IPS-NIHi7 (cell line): ENCODE results near the gene IGLL1.
"Not testable (repeated sequence)": the region's sequence is repeated elsewhere in the genome, so short reads cannot be mapped to it uniquely, and the experiment has no call there.

Source experiments
- DNase-seq: peaks from one replicate; pipeline ENCODE4 v3.0.0; 2012; ENCODE audit warnings: mixed read lengths; ENCODE audit errors: extremely low spot score

The IGLL1 gene

DNA sequence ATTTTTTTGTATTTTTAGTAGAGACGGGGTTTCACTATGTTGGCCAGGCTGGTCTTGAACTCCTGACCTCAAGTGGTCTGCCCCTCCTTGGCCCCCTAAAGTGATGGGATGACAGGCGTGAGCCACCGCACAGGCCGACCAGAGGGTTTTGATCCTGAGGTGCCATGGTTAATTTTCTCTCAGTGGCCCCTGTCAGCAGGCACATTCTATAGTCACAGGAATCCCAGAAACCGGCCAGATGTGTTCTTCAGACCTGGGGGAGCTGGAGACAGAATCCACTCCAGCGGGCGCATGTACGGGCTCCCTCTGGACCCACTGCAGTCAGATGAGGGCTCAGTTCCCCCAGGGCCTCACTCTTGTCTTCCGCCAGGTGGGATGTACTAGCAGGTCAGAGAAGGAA lies 17.0 kb downstream of the IGLL1 start:
- DNase-seq, result no peak

GRCh38 chr22:23562186-23562585 lies 17.9 kb downstream of the IGLL1 start:
- DNase-seq, result no peak

- not testable (repeated sequence) for DNase-seq
Observed at GRCh38 chr22:23561025-23561510, 19.0 kb downstream of the IGLL1 start.

DNA sequence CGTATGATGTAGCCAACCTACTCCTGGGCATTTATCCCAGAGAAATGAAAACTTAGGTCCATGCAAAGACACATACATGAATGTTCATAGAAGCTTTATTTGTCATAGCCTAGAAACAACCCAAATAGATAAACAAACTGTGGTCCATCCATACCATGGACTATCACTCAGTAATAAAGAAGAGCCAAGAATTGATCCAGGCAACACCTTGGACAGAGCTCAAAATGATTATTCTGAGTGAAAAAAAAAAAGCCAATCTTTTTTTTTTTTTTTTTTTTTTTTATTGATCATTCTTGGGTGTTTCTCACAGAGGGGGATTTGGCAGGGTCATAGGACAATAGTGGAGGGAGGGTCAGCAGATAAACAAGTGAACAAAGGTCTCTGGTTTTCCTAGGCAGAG lies 19.9 kb downstream of the IGLL1 start:
- DNase-seq, result not testable (repeated sequence)

GRCh38 chr22:23557467-23557866 lies 22.6 kb downstream of the IGLL1 start:
- no peak for DNase-seq

- no peak for DNase-seq
Observed at GRCh38 chr22:23557036-23557435, 23.1 kb downstream of the IGLL1 start.

DNA sequence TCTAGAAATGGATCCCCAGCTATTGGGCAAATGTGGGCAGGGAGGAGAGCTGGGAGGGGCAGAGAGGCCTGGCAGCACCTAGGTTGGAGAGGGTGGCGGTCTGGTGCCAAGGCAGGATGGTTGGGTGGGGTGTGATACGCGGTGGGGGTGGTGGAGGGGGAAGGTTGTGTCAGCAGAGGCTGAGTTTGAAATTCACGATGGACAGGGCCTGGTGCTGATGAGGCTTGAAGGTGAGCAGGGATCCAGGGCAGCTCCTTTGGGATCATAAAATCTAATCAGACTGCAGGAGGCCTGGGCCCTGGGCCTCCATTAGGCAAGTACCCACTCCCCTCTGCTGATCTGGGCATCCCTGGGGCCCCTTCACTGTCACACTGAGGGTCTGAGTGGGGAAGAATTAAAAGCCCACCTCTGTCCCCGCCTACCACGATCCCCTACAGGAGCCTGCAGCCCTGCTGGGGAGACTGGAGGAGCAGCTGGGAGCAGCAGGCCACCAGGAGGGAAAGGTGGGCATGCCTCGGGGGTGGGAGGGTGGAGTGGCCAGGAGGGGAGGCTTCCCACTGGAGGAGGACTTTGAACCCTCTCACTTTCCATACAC lies 24.0 kb downstream of the IGLL1 start:
- no peak for DNase-seq

DNA sequence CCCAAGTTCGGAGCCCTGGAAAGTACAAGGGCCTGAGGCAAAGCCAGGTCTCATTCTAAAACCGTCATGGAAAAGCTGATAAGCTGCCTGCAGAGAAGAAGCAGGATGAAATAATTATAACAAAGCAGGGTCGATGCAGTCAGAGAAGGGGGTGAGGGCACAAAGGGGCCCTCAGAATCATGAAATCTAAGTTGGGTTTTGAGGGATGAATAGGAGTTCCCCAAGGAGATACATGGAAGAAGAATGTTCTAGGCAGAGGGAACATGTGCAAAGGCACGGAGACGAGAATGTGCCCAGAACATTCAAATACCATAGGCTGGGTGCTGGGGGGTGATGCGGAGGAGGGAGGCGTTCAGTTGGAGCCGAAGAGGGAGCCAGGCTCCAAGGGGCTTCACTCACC lies 25.0 kb downstream of the IGLL1 start:
- no peak for DNase-seq

DNA sequence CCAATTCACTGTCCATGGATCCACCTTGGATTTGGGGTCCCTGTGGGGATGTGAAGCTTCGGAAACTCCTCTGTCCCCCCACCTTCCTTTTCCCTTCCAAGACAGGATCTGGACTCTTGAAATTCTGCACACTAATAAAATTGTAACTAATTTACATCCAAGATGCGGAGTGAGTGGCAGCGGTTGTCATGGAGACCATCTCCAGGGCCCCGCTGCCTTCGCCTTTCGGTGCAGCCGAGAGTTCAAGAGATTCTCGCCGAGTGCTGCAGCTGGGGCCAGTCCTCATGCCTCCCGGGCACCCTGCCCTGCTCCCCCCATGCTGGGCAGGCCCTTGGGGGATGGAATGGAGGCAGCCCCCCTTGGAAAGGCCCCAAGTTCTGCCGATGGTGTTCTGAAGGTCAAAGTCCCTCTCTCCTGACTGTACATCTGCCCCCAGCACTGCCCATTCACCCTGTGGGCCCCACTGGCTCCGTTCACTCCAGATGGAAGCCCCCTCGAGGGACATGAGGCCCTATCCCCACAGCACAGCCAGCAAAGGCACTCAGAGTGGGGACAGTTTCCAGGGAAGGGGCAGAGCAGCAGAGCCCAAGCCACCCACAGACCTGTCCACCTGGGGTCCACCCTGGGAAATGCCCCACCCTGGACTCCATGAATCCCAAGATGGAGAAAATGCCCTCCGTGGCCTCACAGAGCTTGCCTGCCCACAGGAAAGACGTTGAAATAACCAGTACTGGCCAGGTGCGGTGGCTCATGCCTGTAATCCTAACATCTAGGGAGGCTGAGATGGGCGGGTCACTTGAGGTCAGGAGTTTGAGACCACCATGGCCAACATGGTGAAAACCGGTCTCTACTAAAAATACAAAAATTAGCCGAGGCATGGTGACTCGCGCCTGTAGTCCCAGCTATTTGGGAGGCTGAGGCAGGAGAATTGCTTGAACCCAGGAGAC lies 25.9 kb downstream of the IGLL1 start:
- no peak for DNase-seq

GRCh38 chr22:23553438-23553837 lies 26.7 kb downstream of the IGLL1 start:
- DNase-seq, result no peak

- DNase-seq, result no peak
Observed at GRCh38 chr22:23552573-23552972, 27.5 kb downstream of the IGLL1 start.

GRCh38 chr22:23551385-23551784 lies 28.7 kb downstream of the IGLL1 start:
- no peak for DNase-seq

GRCh38 chr22:23550049-23550650 lies 29.9 kb downstream of the IGLL1 start:
- no peak for DNase-seq

DNA sequence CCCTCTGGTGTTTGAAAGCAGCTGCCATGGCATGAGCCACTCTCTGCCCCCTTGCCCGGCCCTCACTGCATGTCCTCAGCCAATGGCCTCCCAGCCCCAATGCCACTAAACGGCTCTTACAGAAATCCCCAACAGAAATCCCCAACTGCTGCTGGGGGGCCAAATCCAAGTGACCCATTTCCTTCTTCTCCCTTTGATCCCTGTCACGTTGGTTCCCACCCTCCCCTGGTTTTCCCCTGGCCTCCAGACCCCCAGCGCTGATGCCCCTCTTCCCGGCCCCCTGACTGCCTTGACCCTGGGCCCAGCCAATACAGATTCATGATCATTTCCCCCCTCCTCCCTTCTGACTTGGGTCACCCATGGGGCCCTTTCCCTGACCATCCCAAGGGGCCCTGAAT lies 30.9 kb downstream of the IGLL1 start:
- DNase-seq, result no peak

DNA sequence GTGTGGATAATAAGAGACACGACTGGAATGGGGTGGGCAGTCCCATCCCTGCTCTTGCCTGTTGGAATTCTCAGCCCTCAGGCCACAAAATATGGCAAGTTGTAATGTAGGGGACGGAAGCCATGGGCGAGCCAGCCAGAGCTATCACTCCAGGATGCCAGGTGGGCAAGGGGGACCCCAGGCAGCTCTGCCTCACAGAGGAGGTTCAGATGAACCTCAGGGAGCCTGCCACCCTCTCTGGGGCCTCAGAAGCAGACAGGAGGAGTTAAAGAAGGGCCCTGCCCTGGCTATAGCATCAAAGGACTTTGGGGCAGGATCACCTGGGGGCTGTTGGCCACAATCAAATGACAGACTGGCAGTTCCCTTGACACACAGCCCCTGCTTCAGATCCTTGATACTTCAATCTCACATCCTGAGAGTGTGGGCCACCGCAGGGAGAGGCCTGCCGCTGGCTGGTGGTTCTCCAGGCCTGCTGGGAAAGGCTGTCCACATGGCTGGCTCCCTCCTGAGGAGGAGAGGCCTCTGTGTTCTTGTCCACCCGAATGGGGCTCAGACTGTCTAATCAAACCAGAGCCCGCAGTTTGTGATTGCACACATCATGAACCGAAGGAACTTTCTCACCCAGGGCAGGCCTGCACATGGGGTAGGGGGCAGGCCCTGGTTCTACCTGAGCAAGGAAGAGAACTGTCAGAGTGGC lies 31.4 kb downstream of the IGLL1 start:
- no peak for DNase-seq

DNA sequence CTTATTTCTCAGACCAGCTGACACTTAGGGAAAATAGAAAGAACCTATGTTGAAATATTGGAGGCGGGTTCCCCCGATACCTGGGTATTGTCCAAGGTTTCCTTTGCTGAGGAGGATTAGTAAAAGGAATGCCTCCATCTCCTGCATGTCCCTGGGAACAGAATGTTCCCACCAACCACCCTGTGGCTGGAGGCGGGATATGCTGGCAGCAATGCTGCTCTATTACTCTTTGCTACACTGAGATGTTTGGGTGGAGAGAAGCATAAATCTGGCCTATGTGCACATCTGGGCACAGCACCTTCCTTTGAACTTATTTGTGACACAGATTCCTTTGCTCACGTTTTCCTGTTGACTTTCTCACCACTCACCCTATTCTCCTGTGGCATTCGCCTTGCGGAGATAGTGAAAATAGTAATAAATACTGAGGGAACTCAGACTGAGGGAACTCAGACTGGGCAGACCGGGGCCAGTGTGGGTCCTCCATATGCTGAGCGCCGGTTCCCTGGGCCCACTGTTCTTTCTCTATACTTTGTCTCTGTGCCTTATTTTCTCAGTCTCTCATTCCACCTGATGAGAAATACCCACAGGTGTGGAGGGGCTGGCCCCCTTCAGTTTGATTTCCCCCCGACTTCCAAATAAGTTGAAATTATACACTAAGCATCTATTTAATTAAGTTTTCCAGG lies 32.1 kb downstream of the IGLL1 start:
- DNase-seq, result no peak

GRCh38 chr22:23547382-23547781 lies 32.7 kb downstream of the IGLL1 start:
- DNase-seq, result not testable (repeated sequence)

DNA sequence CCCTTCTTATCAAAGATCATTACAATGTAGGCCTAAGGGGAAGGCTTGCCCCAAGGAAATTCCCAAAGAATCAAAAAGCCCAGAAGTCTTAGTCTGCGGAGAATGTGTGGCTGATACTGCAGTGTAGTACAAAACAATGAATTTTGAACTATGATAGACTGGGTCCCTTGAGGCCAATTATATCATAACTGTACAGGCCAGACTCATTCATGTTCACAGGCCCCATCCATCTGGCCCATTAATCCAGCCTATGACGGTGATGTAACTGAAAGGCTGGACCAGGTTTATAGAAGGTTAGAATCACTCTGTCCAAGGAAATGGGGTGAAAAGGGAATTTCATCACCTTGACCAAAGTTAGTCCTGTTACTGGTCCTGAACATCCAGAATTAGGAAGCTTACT lies 35.2 kb downstream of the IGLL1 start:
- DNase-seq, result no peak

DNA sequence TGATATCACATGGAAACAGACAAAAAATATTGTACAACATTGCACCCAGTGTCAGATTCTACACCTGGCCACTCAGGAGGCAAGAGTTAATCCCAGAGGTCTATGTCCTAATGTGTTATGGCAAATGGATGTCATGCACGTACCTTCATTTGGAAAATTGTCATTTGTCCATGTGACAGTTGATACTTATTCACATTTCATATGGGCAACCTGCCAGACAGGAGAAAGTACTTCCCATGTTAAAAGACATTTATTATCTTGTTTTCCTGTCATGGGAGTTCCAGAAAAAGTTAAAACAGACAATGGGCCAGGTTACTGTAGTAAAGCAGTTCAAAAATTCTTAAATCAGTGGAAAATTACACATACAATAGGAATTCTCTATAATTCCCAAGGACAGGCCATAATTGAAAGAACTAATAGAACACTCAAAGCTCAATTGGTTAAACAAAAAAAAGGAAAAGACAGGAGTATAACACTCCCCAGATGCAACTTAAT lies 36.5 kb downstream of the IGLL1 start:
- DNase-seq, result not testable (repeated sequence)

GRCh38 chr22:23542933-23543332 lies 37.2 kb downstream of the IGLL1 start:
- DNase-seq, result no peak

GRCh38 chr22:23542391-23542790 lies 37.7 kb downstream of the IGLL1 start:
- DNase-seq, result not testable (repeated sequence)
